Stimulated activated CD4-positive, alpha-beta T cell treated with anti-CD3 and anti-CD28 coated beads, TNF-alpha, amount 100 ng/mL, for 48 hours (primary cell): Measurements from ENCODE around the gene NPC2.
A peak's percentile ranks its signal among the peaks of the same experiment; 100 is the strongest.
"Not testable (repeated sequence)": the region's sequence is repeated elsewhere in the genome, so short reads cannot be mapped to it uniquely, and the experiment has no call there.

ENCODE experiments used
- DNase-seq, 3 donors: peaks; one replicate each; pipeline ENCODE4 v3.0.0-alpha.2; 2020; ENCODE audit warnings: low read depth in 3 of 3

Gene NPC2

GRCh38 chr14:74469548-74470518 is 23.3 kb downstream of the NPC2 start:
- no peak for DNase-seq

- DNase-seq, result no peak
Observed at GRCh38 chr14:74468513-74468912, 24.6 kb downstream of the NPC2 start.

- DNase-seq, result no peak
Observed at GRCh38 chr14:74465335-74465734, 27.8 kb downstream of the NPC2 start.

GRCh38 chr14:74464785-74465184 is 28.3 kb downstream of the NPC2 start:
- DNase-seq, result no peak

- DNase-seq, result no peak
Observed at GRCh38 chr14:74463697-74464096, 29.4 kb downstream of the NPC2 start.

- DNase-seq, result no peak
Observed at GRCh38 chr14:74462993-74463392, 30.1 kb downstream of the NPC2 start.

GRCh38 chr14:74459976-74460375 is 33.1 kb downstream of the NPC2 start:
- DNase-seq, result no peak

DNA sequence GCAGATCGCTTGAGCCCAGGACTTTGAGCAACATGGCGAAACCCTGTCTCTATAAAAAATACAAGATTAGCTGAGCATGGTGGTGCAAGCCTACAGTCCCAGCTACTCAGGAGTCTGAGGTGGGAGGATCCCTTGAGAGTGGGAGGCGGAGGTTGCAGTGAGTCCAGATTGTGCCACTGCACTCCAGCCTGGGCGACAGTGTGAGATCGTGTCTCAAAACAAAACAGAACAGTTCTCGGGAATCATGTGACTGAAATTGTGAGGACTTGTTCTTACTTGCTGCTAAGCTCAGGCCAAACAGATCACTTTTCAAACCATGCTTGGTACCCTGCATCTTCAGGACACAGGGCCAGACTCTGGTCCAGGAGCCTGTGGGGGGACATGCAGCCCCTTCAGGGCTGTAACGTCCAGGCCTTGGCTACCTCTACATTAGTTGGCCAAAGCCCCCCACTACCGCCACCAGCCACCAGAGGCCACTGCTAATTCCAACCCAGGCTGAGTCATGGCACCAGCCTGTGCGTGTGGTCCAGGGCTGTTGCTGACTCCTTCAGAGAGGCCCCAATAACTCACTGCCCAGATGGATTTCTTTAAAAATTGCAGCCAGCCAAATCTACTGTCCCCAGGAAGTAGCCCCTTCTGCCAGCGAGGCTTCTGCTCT is 33.7 kb downstream of the NPC2 start:
- DNase-seq, result peak; percentile 7 to 16 (median 13)

- DNase-seq, result no peak
Observed at GRCh38 chr14:74457565-74457895, 35.6 kb downstream of the NPC2 start.

- DNase-seq, result no peak
Observed at GRCh38 chr14:74456684-74457564, 36.2 kb downstream of the NPC2 start.

GRCh38 chr14:74454397-74454796 is 38.7 kb downstream of the NPC2 start:
- not testable (repeated sequence) for DNase-seq

DNA sequence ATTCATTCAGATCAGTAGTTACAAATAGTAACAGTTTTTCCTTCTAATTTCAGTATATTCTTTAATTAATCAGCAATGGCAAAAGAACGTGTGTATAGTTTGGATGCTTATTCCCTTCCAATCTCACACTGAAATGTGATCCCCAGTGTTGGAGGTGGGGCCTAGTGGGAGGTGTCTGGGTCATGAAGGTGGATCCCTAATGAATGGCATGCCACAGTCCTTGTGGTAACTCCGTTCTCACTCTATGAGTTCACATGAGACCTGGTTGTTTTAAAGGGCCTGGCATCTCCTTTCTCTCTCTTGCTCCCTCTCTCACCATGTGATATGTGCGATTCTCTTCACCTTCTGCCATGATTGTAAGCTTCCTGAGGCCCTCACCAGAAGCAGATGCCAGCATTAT is 48.2 kb downstream of the NPC2 start:
- DNase-seq, result no peak

DNA sequence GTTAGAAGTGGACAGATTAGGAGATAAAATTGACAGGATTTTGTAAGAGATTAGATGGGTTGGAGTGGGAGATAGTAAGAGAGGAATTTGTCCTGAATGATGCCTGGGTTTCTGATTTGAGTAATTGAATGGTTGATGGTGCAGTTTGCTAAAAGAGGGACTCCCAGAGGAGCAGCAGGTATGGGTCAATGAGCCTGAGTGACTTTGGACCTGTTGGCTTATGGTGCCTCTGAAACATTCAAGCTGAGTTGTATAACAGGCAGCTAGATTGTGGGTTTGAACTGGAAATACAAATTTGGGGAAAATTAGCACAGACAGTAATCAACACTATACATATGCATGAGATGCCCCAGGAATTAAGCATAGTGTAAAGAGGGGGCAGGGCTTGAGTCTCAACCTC is 50.3 kb downstream of the NPC2 start:
- DNase-seq, result no peak

DNA sequence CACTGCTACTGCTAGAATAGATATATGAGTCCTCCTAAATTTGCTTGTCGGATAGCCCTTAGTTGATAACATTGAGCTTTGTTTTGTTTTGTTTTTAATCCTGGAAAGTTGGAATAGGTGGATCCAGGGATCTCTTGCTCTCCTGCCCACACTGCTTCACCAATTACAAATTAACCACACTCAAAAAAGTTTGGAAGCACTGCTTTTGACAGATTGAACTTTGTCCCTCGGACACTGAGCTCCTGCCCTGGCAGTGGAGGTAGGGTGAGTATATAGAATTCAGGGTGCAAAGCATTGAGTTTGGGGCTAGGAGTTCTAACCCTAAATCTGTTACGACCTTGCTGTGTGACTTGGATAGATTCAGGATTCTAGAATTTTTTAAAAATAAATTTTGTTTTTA is 52.0 kb downstream of the NPC2 start:
- DNase-seq, result no peak

- DNase-seq, result no peak
Observed at GRCh38 chr14:74438351-74438915, 54.7 kb downstream of the NPC2 start.

DNA sequence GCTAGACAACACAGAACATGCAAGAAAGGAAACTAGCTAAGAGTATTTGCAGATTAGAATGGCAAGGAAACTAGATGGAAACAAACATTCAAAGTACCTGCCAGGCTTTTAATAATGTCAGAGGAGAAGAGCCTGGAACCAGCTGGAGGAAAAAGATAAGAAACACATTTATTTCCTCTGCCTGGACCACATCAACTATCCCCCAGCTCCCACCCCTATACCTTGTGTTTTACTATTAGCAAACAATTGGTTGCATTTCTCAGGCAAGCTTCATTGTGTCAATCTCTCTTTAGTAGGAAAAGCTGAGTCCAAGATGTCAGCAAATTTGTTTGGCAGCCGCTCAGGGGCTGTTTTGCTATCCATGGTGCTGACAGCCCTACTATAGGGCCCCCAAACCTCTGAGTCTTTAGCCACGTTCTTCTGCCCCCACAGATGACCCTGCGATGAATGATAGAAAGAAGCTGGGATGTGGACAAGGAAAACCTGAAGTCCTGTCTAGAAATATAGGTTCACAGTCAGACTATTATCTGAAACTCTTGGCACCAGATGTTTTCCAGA is 55.5 kb downstream of the NPC2 start:
- DNase-seq, result no peak

- no peak for DNase-seq
Observed at GRCh38 chr14:74434294-74434693, 58.8 kb downstream of the NPC2 start.

GRCh38 chr14:74429991-74430390 is 63.1 kb downstream of the NPC2 start:
- no peak for DNase-seq
